Astrocyte (in vitro differentiated cells and primary cell): ENCODE results near the gene STRA6. TPM values are rescaled to one million over a fixed set of nuclear protein-coding genes. Genes with fewer than 3 reads are reported as not detected.

Source experiments
- DNase-seq: peaks from one replicate; pipeline ENCODE4 v3.0.0-alpha.2; 2010; ENCODE audit warnings: low read depth
- FAIRE-seq: peaks from 2 replicates; lab custom pipeline; 2011; peaks lifted over from hg19 to GRCh38; lab: Jason Lieb, UNC
- H2AFZ ChIP-seq: 2 replicates; pipeline ENCODE4 v1.6.0; 2012; ENCODE audit warnings: low read depth, low read length, inconsistent platforms
- H3K27ac ChIP-seq: 2 replicates; pipeline ENCODE4 v1.5.1; 2011; ENCODE audit warnings: low read depth, low read length, inconsistent platforms
- H3K27me3 ChIP-seq: 2 replicates; pipeline ENCODE4 v1.6.0; 2011; ENCODE audit warnings: low read length, inconsistent platforms; ENCODE audit not compliant: insufficient read depth
- H3K36me3 ChIP-seq: 2 replicates; pipeline ENCODE4 v1.5.1; 2011; ENCODE audit warnings: low read length, inconsistent platforms; ENCODE audit not compliant: insufficient read depth
- H3K4me1 ChIP-seq: 2 replicates; pipeline ENCODE4 v1.5.1; 2011; ENCODE audit warnings: low read length, inconsistent platforms; ENCODE audit not compliant: insufficient read depth
- H3K4me2 ChIP-seq: 2 replicates; pipeline ENCODE4 v1.6.0; 2012; ENCODE audit warnings: low read length, inconsistent platforms
- H3K4me3 ChIP-seq: 2 replicates; pipeline ENCODE4 v1.5.1; 2011; ENCODE audit warnings: low read depth, mild to moderate bottlenecking, low read length, inconsistent platforms; ENCODE audit not compliant: insufficient read depth
- H3K79me2 ChIP-seq: 2 replicates; pipeline ENCODE4 v1.6.0; 2012; ENCODE audit warnings: mild to moderate bottlenecking, low read length, inconsistent platforms; ENCODE audit not compliant: insufficient read depth
- H3K9ac ChIP-seq: 2 replicates; pipeline ENCODE4 v1.6.0; 2012; ENCODE audit warnings: mild to moderate bottlenecking, low read length, inconsistent platforms
- H3K9me3 ChIP-seq: 2 replicates; pipeline ENCODE4 v1.5.1; 2012; ENCODE audit warnings: low read depth, mild to moderate bottlenecking, low read length, inconsistent platforms; ENCODE audit not compliant: insufficient read depth
- H4K20me1 ChIP-seq: 2 replicates; pipeline ENCODE4 v1.6.0; 2012; ENCODE audit warnings: low read length, inconsistent platforms; ENCODE audit not compliant: insufficient read depth
- H3K27ac Mint-ChIP-seq: one replicate; pipeline ENCODE4 v1.8.0; 2021; ENCODE audit warnings: mild to moderate bottlenecking, mixed read lengths; ENCODE audit not compliant: unreplicated experiment
- H3K27me3 Mint-ChIP-seq: one replicate; pipeline ENCODE4 v1.8.0; 2021; ENCODE audit warnings: low read depth, mixed read lengths; ENCODE audit not compliant: unreplicated experiment
- H3K36me3 Mint-ChIP-seq: one replicate; pipeline ENCODE4 v1.8.0; 2021; ENCODE audit warnings: low read depth, mixed read lengths; ENCODE audit not compliant: unreplicated experiment
- H3K4me1 Mint-ChIP-seq: one replicate; pipeline ENCODE4 v1.8.0; 2021; ENCODE audit warnings: low read depth, mixed read lengths; ENCODE audit not compliant: unreplicated experiment
- H3K4me3 Mint-ChIP-seq: one replicate; pipeline ENCODE4 v1.8.0; 2021; ENCODE audit warnings: mild to moderate bottlenecking, moderate library complexity, mixed read lengths; ENCODE audit not compliant: unreplicated experiment
- H3K9me3 Mint-ChIP-seq: one replicate; pipeline ENCODE4 v1.8.0; 2021; ENCODE audit warnings: mild to moderate bottlenecking, mixed read lengths; ENCODE audit not compliant: unreplicated experiment
- EZH2 ChIP-seq: IDR thresholded peaks from 2 replicates; pipeline ENCODE4 v1.6.1; 2012; ENCODE audit warnings: mild to moderate bottlenecking, low read length, inconsistent platforms; ENCODE audit not compliant: insufficient read depth
- total RNA-seq: library from RNA; stranded (reverse); gene quantifications from 2 replicates; pipeline ENCODE4 v1.2.1, GENCODE V29; 2021
- TF ChIP-seq, protein P1 (sequence below): IDR thresholded peaks from 2 replicates; pipeline ENCODE4 v1.5.1; 2011; ENCODE audit warnings: low read depth, mild to moderate bottlenecking, inconsistent platforms, low read length, moderate library complexity; ENCODE audit not compliant: insufficient read depth

Gene STRA6
- total RNA-seq, 1 donor from 2014 or later, result 7.2 TPM

DNA sequence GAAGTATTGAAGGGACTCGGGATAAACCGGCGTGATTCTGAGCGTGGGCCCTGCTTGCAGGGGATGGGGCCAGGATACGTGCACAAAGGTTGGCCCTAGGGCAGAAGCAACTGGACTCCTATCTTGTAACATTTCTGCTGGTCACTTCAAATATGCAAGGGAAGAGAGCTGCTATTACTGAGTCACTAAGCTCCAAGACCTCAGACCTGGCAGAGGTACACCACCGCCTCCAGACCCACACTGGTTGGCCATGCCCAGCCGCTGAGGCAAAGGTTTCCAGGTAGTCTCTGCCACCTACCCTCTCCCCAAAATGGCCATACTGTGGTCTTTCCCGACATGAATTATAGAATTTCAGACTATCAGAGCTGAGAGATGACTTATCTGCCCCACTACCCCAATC, 13.4 kb upstream of the STRA6 start:
- Histone ChIP-seq H3K4me2 (peak overlapping the region; percentile 56), H3K9me3 (no peaks in the 10 kb centered on the region), H4K20me1 (no peaks in the 10 kb centered on the region), H3K36me3 (no peaks in the 10 kb centered on the region), H3K9ac (no peak overlapping the region), H3K4me3 (no peak overlapping the region), H3K4me1 (peaks cover 19% of the 10 kb centered on the region), H3K27me3 (peaks cover 6% of the 10 kb centered on the region), H3K79me2 (no peaks in the 10 kb centered on the region), H3K27ac (no peak overlapping the region), H2AFZ (no peak overlapping the region)
- TF ChIP-seq EZH2, result no peak
- TF ChIP-seq, protein P1, sequence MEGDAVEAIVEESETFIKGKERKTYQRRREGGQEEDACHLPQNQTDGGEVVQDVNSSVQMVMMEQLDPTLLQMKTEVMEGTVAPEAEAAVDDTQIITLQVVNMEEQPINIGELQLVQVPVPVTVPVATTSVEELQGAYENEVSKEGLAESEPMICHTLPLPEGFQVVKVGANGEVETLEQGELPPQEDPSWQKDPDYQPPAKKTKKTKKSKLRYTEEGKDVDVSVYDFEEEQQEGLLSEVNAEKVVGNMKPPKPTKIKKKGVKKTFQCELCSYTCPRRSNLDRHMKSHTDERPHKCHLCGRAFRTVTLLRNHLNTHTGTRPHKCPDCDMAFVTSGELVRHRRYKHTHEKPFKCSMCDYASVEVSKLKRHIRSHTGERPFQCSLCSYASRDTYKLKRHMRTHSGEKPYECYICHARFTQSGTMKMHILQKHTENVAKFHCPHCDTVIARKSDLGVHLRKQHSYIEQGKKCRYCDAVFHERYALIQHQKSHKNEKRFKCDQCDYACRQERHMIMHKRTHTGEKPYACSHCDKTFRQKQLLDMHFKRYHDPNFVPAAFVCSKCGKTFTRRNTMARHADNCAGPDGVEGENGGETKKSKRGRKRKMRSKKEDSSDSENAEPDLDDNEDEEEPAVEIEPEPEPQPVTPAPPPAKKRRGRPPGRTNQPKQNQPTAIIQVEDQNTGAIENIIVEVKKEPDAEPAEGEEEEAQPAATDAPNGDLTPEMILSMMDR, result no peak
- Mint-ChIP-seq H3K27me3 (peaks cover 39% of the 10 kb centered on the region), H3K4me1 (peaks cover 31% of the 10 kb centered on the region), H3K9me3 (no peaks in the 10 kb centered on the region), H3K36me3 (no peaks in the 10 kb centered on the region), H3K4me3 (no peak overlapping the region), H3K27ac (no peak overlapping the region)
- DNase-seq (peak; percentile 59), FAIRE-seq (no peak)

DNA sequence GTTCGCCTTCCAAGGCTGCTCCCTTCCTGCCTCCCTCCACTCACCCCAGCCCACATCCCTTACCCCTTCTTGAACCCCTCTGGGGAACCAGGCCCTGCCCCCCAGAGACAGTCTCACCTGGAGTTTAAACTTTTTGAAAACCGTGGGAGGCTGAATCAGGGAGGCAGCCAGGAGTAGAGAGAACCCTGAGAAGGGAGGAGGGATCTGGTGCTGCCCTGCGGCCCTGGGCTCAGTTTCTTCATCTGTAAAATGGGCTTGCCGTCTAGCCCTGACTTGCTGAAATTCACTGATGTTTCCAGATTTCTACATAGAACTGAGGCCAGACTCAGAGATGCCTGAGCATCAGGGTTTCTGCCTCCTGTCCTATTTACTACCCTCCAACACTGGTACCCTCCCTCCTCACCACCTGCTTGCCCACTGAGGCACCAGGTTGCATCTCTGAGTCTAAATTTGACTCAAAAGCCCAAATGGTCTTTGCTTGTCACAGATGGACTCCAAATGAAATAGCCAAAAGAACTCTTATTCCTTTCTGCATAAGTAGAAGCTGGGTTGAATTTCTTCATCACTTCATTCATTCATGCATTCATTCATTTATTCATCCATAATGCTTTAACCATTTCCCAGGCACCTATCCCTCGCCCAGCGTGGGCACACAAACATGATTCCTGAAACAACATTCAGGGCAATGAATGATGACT, 11.9 kb upstream of the STRA6 start:
- H3K4me2 ChIP-seq, result peak overlapping the region; percentile 56
- no peaks in the 10 kb centered on the region for H3K27me3 ChIP-seq
- H3K9ac ChIP-seq, result peak overlapping the region; percentile 22
- Mint-ChIP-seq H3K27me3 (peaks cover 24% of the 10 kb centered on the region), H3K27ac (no peak overlapping the region), H3K4me1 (peaks cover 34% of the 10 kb centered on the region), H3K9me3 (no peaks in the 10 kb centered on the region), H3K4me3 (peak overlapping the region; percentile 41), H3K36me3 (no peaks in the 10 kb centered on the region)
- H3K4me3 ChIP-seq, result no peak overlapping the region
- H3K27ac ChIP-seq, result peak overlapping the region; percentile 39
- TF ChIP-seq, protein P1, result no peak
- no peak for TF ChIP-seq EZH2
- H3K9me3 ChIP-seq, result no peaks in the 10 kb centered on the region
- H3K4me1 ChIP-seq, result peaks cover 34% of the 10 kb centered on the region
- H3K79me2 ChIP-seq, result no peaks in the 10 kb centered on the region
- no peak for DNase-seq
- no peak overlapping the region for H2AFZ ChIP-seq
- H3K36me3 ChIP-seq, result no peaks in the 10 kb centered on the region
- no peaks in the 10 kb centered on the region for H4K20me1 ChIP-seq
- FAIRE-seq, result no peak

DNA sequence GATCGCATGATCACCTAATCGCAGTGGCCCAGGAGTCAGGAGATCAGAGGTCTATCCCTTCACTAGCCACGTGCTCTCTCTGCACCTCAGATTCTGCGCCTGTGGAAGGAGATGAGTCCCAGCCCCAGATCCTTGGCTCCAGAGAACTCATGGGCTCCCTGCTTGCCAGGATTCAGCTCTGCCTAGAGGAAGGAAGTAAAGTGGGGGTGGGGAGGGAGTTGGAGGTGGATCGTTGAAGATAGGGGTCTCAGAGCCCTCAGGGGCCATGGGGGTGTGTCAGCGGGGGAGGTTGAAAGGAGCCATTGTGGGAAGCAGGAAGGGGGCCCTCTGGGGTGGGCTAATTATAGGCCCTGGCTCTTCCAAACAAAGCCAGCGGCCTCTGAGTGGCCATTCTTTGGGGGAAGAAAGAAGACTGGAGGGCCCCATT, 11.3 kb upstream of the STRA6 start:
- no peak for DNase-seq
- H3K9me3 Mint-ChIP-seq, result no peaks in the 10 kb centered on the region
- H3K4me1 Mint-ChIP-seq, result peaks cover 40% of the 10 kb centered on the region

More for the DNA sequence above, 11.3 kb upstream of the STRA6 start:
- peaks cover 40% of the 10 kb centered on the region for H3K4me1 ChIP-seq
- no peak overlapping the region for H3K4me3 ChIP-seq
- peak overlapping the region; percentile 21 for H2AFZ ChIP-seq
- no peaks in the 10 kb centered on the region for H3K27me3 ChIP-seq
- H3K4me3 Mint-ChIP-seq, result no peak overlapping the region
- H3K36me3 Mint-ChIP-seq, result no peaks in the 10 kb centered on the region
- H3K9me3 ChIP-seq, result no peaks in the 10 kb centered on the region
- no peaks in the 10 kb centered on the region for H3K36me3 ChIP-seq
- TF ChIP-seq, protein P1, result no peak
- TF ChIP-seq EZH2, result no peak
- no peak overlapping the region for H3K4me2 ChIP-seq
- H3K27ac ChIP-seq, result no peak overlapping the region
- no peak overlapping the region for H3K27ac Mint-ChIP-seq
- no peak for FAIRE-seq
- peaks cover 22% of the 10 kb centered on the region for H3K27me3 Mint-ChIP-seq
- H3K9ac ChIP-seq, result no peak overlapping the region
- H3K79me2 ChIP-seq, result no peaks in the 10 kb centered on the region
- no peaks in the 10 kb centered on the region for H4K20me1 ChIP-seq
